Activated B cell treated with CpG ODN at 0.5 μM for 24 hours (primary cell): ENCODE data around the gene LMNA. TPM values are rescaled to one million over a fixed set of nuclear protein-coding genes. Genes with fewer than 3 reads are reported as not detected.

Experiments
- ATAC-seq: fragments of 200-7000 bp; cut with Tn5 transposase; one replicate; pipeline ENCODE4 v1.10.0; 2021; ENCODE audit warnings: low read depth, mild to moderate bottlenecking, moderate library complexity
- CTCF ChIA-PET: fragments of 350-600 bp; sonication (Branson Sonifier 250); formaldehyde crosslinking; loops from one replicate; lab custom pipeline; 2021; ENCODE audit warnings: antibody characterized with exemption; lab: Charles Lee
- POLR2A ChIA-PET: fragments of 350-600 bp; sonication (Branson Sonifier 250); formaldehyde crosslinking; loops from one replicate; lab custom pipeline; 2021; ENCODE audit warnings: antibody characterized with exemption; lab: Charles Lee
- DNase-seq: peaks from one replicate; pipeline ENCODE4 v3.0.0; 2022
- H3K27ac Mint-ChIP-seq: one replicate; pipeline ENCODE4 v1.8.0; 2020; ENCODE audit warnings: mixed read lengths
- H3K27me3 Mint-ChIP-seq: one replicate; pipeline ENCODE4 v1.8.0; 2021; ENCODE audit warnings: mixed read lengths
- H3K36me3 Mint-ChIP-seq: one replicate; pipeline ENCODE4 v1.8.0; 2021; ENCODE audit warnings: low read depth, mixed read lengths
- H3K4me1 Mint-ChIP-seq: one replicate; pipeline ENCODE4 v1.8.0; 2021; ENCODE audit warnings: mixed read lengths
- H3K4me3 Mint-ChIP-seq: one replicate; pipeline ENCODE4 v1.8.0; 2020; ENCODE audit warnings: mild to moderate bottlenecking, mixed read lengths
- H3K9me3 Mint-ChIP-seq: one replicate; pipeline ENCODE4 v1.8.0; 2020; ENCODE audit warnings: mixed read lengths
- intact Hi-C: fragments of 100-400 bp; cut with micrococcal nuclease; formaldehyde crosslinking; loops from one replicate; pipeline ENCODE4 v1.15.1; 2024
- total RNA-seq: library from RNA; stranded (reverse); gene quantifications from 2 replicates; pipeline ENCODE4 v1.2.3, GENCODE V29; 2022
- TF ChIP-seq, protein P1 (sequence below): fragments of 200-600 bp; IDR thresholded peaks from one replicate; pipeline ENCODE4 v1.8.0; 2022; ENCODE audit warnings: antibody characterized with exemption, mild to moderate bottlenecking

Gene LMNA
- total RNA-seq, 1 donor from 2014 or later: 47.5 TPM

DNA sequence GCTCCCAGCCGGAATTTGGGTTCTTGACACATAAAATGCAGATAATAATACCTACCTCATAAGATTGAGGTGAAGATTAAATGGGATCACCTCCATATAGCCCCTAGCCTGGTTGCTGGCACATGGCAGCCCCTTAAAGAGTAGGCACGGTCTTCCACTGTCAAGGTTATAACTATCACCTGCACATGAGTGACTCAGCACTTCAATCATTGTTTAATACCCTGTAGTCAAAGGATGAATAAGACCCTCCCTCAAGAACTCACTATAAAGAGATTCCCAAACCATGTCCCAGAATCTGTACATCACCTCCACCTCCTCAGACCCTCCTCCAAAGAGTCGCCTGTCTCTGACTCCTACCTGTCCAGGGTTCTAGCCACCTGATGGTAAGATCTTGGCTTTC lies 6.5 kb upstream of the LMNA start:
- DNase-seq: no peak
- TF ChIP-seq, protein P1, sequence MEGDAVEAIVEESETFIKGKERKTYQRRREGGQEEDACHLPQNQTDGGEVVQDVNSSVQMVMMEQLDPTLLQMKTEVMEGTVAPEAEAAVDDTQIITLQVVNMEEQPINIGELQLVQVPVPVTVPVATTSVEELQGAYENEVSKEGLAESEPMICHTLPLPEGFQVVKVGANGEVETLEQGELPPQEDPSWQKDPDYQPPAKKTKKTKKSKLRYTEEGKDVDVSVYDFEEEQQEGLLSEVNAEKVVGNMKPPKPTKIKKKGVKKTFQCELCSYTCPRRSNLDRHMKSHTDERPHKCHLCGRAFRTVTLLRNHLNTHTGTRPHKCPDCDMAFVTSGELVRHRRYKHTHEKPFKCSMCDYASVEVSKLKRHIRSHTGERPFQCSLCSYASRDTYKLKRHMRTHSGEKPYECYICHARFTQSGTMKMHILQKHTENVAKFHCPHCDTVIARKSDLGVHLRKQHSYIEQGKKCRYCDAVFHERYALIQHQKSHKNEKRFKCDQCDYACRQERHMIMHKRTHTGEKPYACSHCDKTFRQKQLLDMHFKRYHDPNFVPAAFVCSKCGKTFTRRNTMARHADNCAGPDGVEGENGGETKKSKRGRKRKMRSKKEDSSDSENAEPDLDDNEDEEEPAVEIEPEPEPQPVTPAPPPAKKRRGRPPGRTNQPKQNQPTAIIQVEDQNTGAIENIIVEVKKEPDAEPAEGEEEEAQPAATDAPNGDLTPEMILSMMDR: no peak
- Mint-ChIP-seq H3K27ac (peak overlapping the region; percentile 61), H3K9me3 (no peaks in the 10 kb centered on the region), H3K36me3 (no peaks in the 10 kb centered on the region), H3K27me3 (peaks cover 1% of the 10 kb centered on the region), H3K4me1 (peaks cover 64% of the 10 kb centered on the region), H3K4me3 (no peak overlapping the region)
- CTCF ChIA-PET: interaction anchor here (1.2 to 3.3 kb wide), 2 partner anchors 11 to 20 kb away, joined by 4 to 29 read pairs; no protein-coding TSS in a partner anchor
- no peak for ATAC-seq
- intact Hi-C loops: no loop called here
- POLR2A ChIA-PET: interaction anchor here (2.3 to 3.8 kb wide), 3 partner anchors 8 to 19 kb away, joined by 22 to 61 read pairs (median 30); partner anchors contain the start of gene LMNA

- no peak for ATAC-seq
- ChIA-PET CTCF (interaction anchor here (0.9 kb wide), 1 partner anchor 12 kb away, joined by 3 read pairs; no protein-coding TSS in a partner anchor), POLR2A (interaction anchor here (1.4 to 3.8 kb wide), 2 partner anchors 11 to 18 kb away, joined by 22 to 61 read pairs; no protein-coding TSS in a partner anchor)
- Mint-ChIP-seq H3K9me3 (no peaks in the 10 kb centered on the region), H3K27ac (peak overlapping the region; percentile 59), H3K4me3 (no peak overlapping the region), H3K36me3 (no peaks in the 10 kb centered on the region), H3K4me1 (peaks cover 60% of the 10 kb centered on the region), H3K27me3 (peaks cover 1% of the 10 kb centered on the region)
- TF ChIP-seq, protein P1: no peak
- intact Hi-C loops: no loop called here
- no peak for DNase-seq
Observed at GRCh38 chr1:156108664-156109241, 5.8 kb upstream of the LMNA start.

DNA sequence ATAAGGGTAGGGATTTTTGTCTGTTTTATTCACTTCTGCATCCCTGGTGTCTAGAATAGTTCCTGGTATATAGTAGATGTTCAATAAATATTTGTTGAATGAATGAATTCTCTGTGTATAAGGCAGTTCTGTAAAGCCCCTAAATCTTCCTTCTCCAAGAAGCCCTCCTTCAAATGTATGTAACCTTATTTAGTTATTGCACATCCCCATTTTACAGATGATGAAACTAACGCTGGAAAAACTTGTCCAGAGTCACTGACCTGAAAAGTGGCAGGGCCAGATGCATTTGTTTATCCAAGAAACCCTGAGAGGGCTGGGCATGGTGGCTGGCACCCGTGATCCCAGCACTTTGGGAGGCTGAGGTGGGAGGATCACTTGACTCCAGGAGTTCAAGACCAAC lies 4.3 kb upstream of the LMNA start:
- TF ChIP-seq, protein P1: no peak
- peaks cover 58% of the 10 kb centered on the region for H3K4me1 Mint-ChIP-seq
- H3K4me3 Mint-ChIP-seq: no peak overlapping the region
- H3K27me3 Mint-ChIP-seq: peaks cover 4% of the 10 kb centered on the region
- no peaks in the 10 kb centered on the region for H3K9me3 Mint-ChIP-seq
- ChIA-PET CTCF (no interaction called here), POLR2A (interaction anchor here (1.4 kb wide), 1 partner anchor 12 kb away, joined by 3 read pairs; no protein-coding TSS in a partner anchor)
- no peak for DNase-seq
- H3K36me3 Mint-ChIP-seq: peaks cover 2% of the 10 kb centered on the region
- H3K27ac Mint-ChIP-seq: no peak overlapping the region
- intact Hi-C loops: no loop called here
- no peak for ATAC-seq

- H3K27ac Mint-ChIP-seq: no peak overlapping the region
- CTCF ChIA-PET: interaction anchor here (1.5 kb wide), 1 partner anchor 15 kb away, joined by 11 read pairs; no protein-coding TSS in a partner anchor
- ATAC-seq (no peak), DNase-seq (no peak)
- peaks cover 57% of the 10 kb centered on the region for H3K4me1 Mint-ChIP-seq
- POLR2A ChIA-PET: interaction anchor here (1.3 to 7.5 kb wide), 2 partner anchors 12 to 16 kb away, joined by 4 to 78 read pairs; no protein-coding TSS in a partner anchor
- H3K27me3 Mint-ChIP-seq: peaks cover 11% of the 10 kb centered on the region
- TF ChIP-seq, protein P1: no peak
- H3K36me3 Mint-ChIP-seq: peaks cover 4% of the 10 kb centered on the region
- no peaks in the 10 kb centered on the region for H3K9me3 Mint-ChIP-seq
- no peak overlapping the region for H3K4me3 Mint-ChIP-seq
- intact Hi-C loops: no loop called here
Observed at GRCh38 chr1:156111355-156111962, 3.1 kb upstream of the LMNA start.
